ENCODE results near the gene GSTM2.
"Not testable (repeated sequence)": the region's sequence is repeated elsewhere in the genome, so short reads cannot be mapped to it uniquely, and the experiment has no call there.

GRCh38 chr1:109708949-109709348 is 41.1 kb downstream of the GSTM2 start:
- not testable (repeated sequence) for TF ChIP-seq CTCF (IDR thresholded peaks at IDR 0.05 in 8 of 11, conservative IDR thresholded peaks at IDR 0.05 in 3 of 11); POLR2A (IDR thresholded peaks at IDR 0.05)

Measured in spleen (tissue), 7 donors.